HG03060 (cell line): ENCODE measurements around the gene LRRC4B.
"Not testable (repeated sequence)": the region's sequence is repeated elsewhere in the genome, so short reads cannot be mapped to it uniquely, and the experiment has no call there.

Experiments
- ATAC-seq: cut with Tn5 transposase; IDR thresholded peaks from one replicate; pipeline ENCODE4 v1.9.1; 2021; ENCODE audit warnings: low read depth, moderate number of reproducible peaks; ENCODE audit not compliant: unreplicated experiment

LRRC4B gene

DNA sequence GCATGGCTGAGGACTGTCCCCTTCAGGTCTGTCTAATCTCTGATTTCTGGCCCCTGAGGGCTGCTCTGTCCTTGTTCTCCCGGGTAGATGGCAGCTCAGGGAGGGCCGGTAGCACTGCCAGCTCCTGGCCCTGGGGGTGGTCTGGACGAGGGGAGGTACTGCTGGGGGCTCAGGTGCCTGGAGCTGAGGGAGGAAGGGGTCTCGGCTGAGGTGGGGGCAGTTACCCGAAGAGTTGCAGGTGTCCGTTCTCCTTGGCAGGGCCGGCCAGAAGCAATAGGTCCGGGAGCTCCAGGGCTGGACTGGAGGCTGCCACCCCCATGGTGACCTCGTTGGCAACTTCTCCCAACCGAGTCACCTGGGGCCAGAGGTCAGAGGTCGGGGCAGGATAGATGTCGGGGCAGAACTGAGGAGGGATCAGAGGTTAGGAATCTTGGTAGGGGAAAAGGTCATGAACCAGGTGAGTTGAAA lies 93.1 kb downstream of the LRRC4B start:
- ATAC-seq: no peak

DNA sequence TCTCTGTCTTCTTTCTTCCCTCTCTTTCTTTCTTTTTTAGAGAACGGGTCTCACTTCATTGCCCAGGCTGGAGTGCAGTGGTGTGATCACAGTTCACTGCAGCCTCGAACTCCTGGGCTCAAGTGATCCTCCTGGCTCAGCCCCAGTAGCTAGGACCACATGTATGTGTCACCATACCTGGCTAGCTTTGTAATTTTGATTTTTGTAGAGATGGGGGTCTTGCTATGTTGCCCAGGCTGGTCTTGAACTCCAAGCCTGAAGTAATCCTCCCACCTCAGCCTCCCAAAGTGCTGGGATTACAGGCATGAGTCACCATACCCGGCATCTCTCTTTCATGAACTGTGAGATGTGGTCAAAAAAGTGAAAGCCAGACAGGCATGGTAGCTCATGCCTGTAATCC lies 94.9 kb downstream of the LRRC4B start:
- ATAC-seq: not testable (repeated sequence)

DNA sequence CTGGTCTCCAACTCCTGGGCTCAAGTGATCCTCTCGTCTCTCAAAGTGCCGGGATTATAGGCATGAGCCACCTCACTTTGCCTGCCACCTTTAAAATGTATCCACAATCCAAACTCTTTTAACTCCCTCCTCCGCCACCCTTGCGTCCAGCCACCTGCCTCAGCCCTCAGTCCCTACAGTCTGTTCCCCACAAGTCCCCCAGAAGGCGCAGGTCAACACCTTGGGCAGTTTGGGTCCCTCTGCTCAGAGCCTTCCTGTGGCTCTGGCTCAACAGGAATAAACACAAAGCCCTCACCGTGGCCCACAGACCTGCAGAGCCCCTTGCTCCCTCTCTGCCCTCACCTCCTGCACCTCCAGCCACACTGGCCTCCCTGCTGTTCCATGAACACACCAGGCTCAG lies 99.4 kb downstream of the LRRC4B start:
- no peak for ATAC-seq

GRCh38 chr19:50467566-50467965 lies 100.7 kb downstream of the LRRC4B start:
- no peak for ATAC-seq
